Stimulated activated naive CD8-positive, alpha-beta T cell treated with anti-CD3 and anti-CD28 coated beads, Interleukin-15, Interleukin-2, amounts not matched to agents 100 ng/mL and 50 ng/mL, for 24 hours (primary cell): ENCODE measurements around the gene TASP1.

Source experiments
- H3K27ac Mint-ChIP-seq: one replicate; pipeline ENCODE4 v1.8.0; 2021; ENCODE audit warnings: mild to moderate bottlenecking, mixed read lengths
- H3K27me3 Mint-ChIP-seq: one replicate; pipeline ENCODE4 v1.8.0; 2021; ENCODE audit warnings: mixed read lengths
- H3K36me3 Mint-ChIP-seq: one replicate; pipeline ENCODE4 v1.8.0; 2021; ENCODE audit warnings: low read depth, mixed read lengths
- H3K4me1 Mint-ChIP-seq: one replicate; pipeline ENCODE4 v1.8.0; 2021; ENCODE audit warnings: low read depth, mixed read lengths
- H3K4me3 Mint-ChIP-seq: one replicate; pipeline ENCODE4 v1.8.0; 2021; ENCODE audit warnings: mild to moderate bottlenecking, mixed read lengths
- H3K9me3 Mint-ChIP-seq: one replicate; pipeline ENCODE4 v1.8.0; 2021; ENCODE audit warnings: mixed read lengths

The TASP1 gene

GRCh38 chr20:13469262-13469661 is 169.5 kb downstream of the TASP1 start:
- Mint-ChIP-seq H3K4me3 (no peak overlapping the region), H3K27ac (no peak overlapping the region), H3K9me3 (no peaks in the 10 kb centered on the region), H3K36me3 (peaks cover 55% of the 10 kb centered on the region), H3K4me1 (no peaks in the 10 kb centered on the region), H3K27me3 (no peaks in the 10 kb centered on the region)

DNA sequence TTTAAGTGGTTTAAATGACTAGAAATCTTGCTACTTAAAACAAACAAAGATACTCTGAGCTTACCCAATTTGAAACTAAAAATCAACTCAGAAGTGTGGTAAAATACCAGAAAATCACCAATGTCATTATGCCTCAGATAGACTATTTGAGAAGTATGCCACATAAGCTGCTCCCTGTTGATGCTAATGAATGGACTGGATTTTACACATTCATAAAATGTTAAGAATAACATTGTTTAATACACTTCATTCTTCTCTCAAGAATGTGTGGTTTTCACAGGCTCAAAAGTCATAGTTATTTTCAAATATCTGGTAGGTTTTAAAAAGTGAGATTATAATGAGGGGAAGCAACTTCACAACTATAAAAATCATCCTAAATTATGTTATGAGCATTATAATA is 170.6 kb downstream of the TASP1 start:
- no peak overlapping the region for H3K4me3 Mint-ChIP-seq
- no peaks in the 10 kb centered on the region for H3K4me1 Mint-ChIP-seq

DNA sequence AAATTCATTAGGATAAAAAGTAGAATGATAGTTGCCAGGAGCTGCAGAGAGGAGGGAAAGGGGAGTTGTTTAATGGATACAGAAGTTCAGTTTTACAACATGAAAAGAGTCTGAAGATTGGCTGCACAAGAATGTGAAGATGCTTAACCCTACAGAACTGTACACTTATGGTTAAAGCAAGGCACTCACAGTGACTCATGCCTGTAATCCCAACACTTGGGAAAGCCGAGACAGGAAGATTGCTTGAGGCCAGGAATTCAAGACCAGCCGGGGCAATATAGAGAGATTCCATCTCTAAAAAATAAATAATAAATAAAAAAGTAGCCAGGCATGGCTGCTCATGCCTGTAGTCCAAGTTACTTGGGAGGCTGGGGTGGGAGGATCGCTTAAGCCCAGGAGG is 174.0 kb downstream of the TASP1 start:
- no peak overlapping the region for H3K4me3 Mint-ChIP-seq
- no peaks in the 10 kb centered on the region for H3K27me3 Mint-ChIP-seq
- H3K4me1 Mint-ChIP-seq, result no peaks in the 10 kb centered on the region
- H3K36me3 Mint-ChIP-seq, result peaks cover 34% of the 10 kb centered on the region
- H3K27ac Mint-ChIP-seq, result no peak overlapping the region
- H3K9me3 Mint-ChIP-seq, result no peaks in the 10 kb centered on the region

More for the DNA sequence above, 170.6 kb downstream of the TASP1 start:
- no peaks in the 10 kb centered on the region for H3K27me3 Mint-ChIP-seq
- no peak overlapping the region for H3K27ac Mint-ChIP-seq
- peaks cover 55% of the 10 kb centered on the region for H3K36me3 Mint-ChIP-seq
- no peaks in the 10 kb centered on the region for H3K9me3 Mint-ChIP-seq

- Mint-ChIP-seq H3K36me3 (peaks cover 12% of the 10 kb centered on the region), H3K27me3 (no peaks in the 10 kb centered on the region), H3K4me1 (no peaks in the 10 kb centered on the region), H3K27ac (no peak overlapping the region), H3K4me3 (no peak overlapping the region), H3K9me3 (no peaks in the 10 kb centered on the region)
Observed at GRCh38 chr20:13461849-13462458, 176.8 kb downstream of the TASP1 start.

GRCh38 chr20:13458860-13459451 is 179.8 kb downstream of the TASP1 start:
- H3K36me3 Mint-ChIP-seq, result peaks cover 12% of the 10 kb centered on the region
- no peaks in the 10 kb centered on the region for H3K4me1 Mint-ChIP-seq
- H3K27me3 Mint-ChIP-seq, result no peaks in the 10 kb centered on the region
- no peaks in the 10 kb centered on the region for H3K9me3 Mint-ChIP-seq
- H3K4me3 Mint-ChIP-seq, result no peak overlapping the region
- H3K27ac Mint-ChIP-seq, result no peak overlapping the region

DNA sequence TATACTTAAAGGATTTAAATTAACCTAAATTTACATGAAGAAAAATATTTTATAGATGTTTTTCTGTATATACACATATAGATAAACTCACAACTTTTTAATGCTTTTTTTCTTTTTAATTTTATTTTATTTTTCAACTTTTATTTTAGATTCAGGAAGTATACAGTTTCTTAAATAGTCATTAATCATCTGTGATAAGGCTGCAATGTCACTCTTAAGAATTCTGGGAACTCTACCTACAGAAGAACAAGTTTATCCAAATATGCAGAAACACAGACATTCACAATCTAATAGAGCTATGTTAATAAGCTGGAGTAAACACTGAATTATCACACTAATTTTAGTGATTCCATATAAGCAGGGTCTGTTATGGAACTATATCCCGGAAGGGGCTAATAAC is 181.2 kb downstream of the TASP1 start:
- no peaks in the 10 kb centered on the region for H3K27me3 Mint-ChIP-seq
- no peaks in the 10 kb centered on the region for H3K4me1 Mint-ChIP-seq
- no peak overlapping the region for H3K27ac Mint-ChIP-seq
- peaks cover 20% of the 10 kb centered on the region for H3K36me3 Mint-ChIP-seq
- H3K9me3 Mint-ChIP-seq, result peaks cover 4% of the 10 kb centered on the region
- H3K4me3 Mint-ChIP-seq, result no peak overlapping the region

GRCh38 chr20:13455713-13456112 is 183.0 kb downstream of the TASP1 start:
- no peak overlapping the region for H3K27ac Mint-ChIP-seq
- peaks cover 4% of the 10 kb centered on the region for H3K9me3 Mint-ChIP-seq
- peaks cover 31% of the 10 kb centered on the region for H3K36me3 Mint-ChIP-seq
- H3K27me3 Mint-ChIP-seq, result no peaks in the 10 kb centered on the region
- H3K4me1 Mint-ChIP-seq, result no peaks in the 10 kb centered on the region
- H3K4me3 Mint-ChIP-seq, result no peak overlapping the region

GRCh38 chr20:13453367-13453766 is 185.4 kb downstream of the TASP1 start:
- Mint-ChIP-seq H3K27me3 (no peaks in the 10 kb centered on the region), H3K4me3 (no peak overlapping the region), H3K27ac (no peak overlapping the region), H3K36me3 (peaks cover 37% of the 10 kb centered on the region), H3K4me1 (no peaks in the 10 kb centered on the region), H3K9me3 (peaks cover 4% of the 10 kb centered on the region)

DNA sequence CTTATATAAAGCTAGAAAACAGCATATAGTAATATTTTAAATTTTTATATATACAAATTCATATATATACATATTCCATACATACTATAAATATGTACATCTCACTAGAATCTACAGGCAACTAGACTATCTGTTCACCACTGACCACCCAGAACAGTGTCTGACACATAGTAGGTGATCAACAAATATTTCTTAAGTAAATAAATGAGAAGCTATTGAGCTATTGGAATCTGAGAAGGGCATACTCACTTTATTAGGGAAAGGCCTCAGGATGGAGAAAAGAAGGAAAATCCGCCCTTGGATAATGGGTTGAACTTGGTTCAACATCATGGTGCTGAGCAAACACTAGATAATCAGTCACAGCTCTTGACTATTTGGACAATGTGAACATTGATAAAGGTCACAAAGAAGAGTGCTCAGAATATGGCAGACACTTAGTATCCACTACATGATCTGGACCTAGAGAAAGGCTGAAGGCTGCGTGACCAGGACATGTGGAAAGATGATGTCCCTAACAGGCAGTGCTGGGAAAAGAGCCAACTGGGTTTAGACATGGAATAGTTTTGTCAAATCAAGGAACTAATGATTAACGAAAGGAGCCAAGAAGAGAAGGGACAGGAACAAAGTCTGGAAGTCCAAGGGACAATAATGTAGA is 186.1 kb downstream of the TASP1 start:
- H3K27ac Mint-ChIP-seq, result no peak overlapping the region
- H3K4me3 Mint-ChIP-seq, result no peak overlapping the region
- H3K9me3 Mint-ChIP-seq, result peaks cover 4% of the 10 kb centered on the region
- no peaks in the 10 kb centered on the region for H3K4me1 Mint-ChIP-seq
- H3K36me3 Mint-ChIP-seq, result peaks cover 37% of the 10 kb centered on the region
- no peaks in the 10 kb centered on the region for H3K27me3 Mint-ChIP-seq

- Mint-ChIP-seq H3K27me3 (no peaks in the 10 kb centered on the region), H3K4me3 (no peak overlapping the region), H3K36me3 (peaks cover 37% of the 10 kb centered on the region), H3K27ac (no peak overlapping the region), H3K4me1 (no peaks in the 10 kb centered on the region), H3K9me3 (peaks cover 4% of the 10 kb centered on the region)
Observed at GRCh38 chr20:13449868-13450434, 188.8 kb downstream of the TASP1 start.

GRCh38 chr20:13447385-13448180 is 191.1 kb downstream of the TASP1 start:
- H3K36me3 Mint-ChIP-seq, result peaks cover 25% of the 10 kb centered on the region
- no peak overlapping the region for H3K4me3 Mint-ChIP-seq
- H3K27ac Mint-ChIP-seq, result no peak overlapping the region
- H3K9me3 Mint-ChIP-seq, result peaks cover under 1% of the 10 kb centered on the region
- H3K27me3 Mint-ChIP-seq, result no peaks in the 10 kb centered on the region
- H3K4me1 Mint-ChIP-seq, result no peaks in the 10 kb centered on the region

DNA sequence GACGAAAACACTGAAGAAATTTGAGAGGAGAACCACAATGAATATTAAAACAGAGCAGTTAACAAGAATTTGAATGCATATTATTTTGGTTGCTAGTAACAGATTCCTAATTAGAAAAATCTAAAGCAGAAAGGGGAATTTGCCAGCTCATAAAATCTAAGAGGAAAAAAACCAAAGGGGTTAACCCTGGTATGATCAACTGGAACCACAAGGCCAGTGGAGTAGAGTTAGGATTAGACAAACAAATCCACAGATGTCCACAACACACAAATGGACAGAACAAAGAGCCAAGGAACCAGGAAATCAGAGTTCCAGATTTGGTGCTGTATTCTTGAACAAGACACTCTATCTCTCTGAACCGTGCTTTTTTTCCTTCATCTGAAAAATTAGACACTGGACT is 195.0 kb downstream of the TASP1 start:
- no peak overlapping the region for H3K27ac Mint-ChIP-seq
- H3K4me3 Mint-ChIP-seq, result no peak overlapping the region
- no peaks in the 10 kb centered on the region for H3K27me3 Mint-ChIP-seq
- H3K36me3 Mint-ChIP-seq, result peaks cover 37% of the 10 kb centered on the region
- no peaks in the 10 kb centered on the region for H3K4me1 Mint-ChIP-seq
- peaks cover 22% of the 10 kb centered on the region for H3K9me3 Mint-ChIP-seq

DNA sequence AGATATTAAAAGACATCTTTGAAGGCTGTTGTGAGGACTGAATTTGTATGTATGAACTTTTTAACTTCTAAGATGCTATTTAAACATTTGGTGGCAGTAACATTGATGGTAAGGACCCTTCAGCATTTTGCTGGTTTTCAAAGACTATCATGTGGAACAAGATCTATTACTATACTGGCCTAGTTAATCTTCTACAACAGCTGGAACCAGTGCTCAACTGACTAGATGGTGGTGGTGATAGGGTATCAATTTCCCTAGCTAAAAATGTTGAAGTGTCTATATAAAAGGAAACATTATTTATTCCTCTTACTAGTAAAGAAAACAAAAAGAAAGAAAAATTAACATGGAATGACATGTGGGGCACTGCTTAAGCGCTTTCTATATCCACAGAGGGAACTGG is 195.7 kb downstream of the TASP1 start:
- Mint-ChIP-seq H3K4me3 (no peak overlapping the region), H3K9me3 (peaks cover 22% of the 10 kb centered on the region), H3K36me3 (peaks cover 38% of the 10 kb centered on the region)

GRCh38 chr20:13441388-13441787 is 197.3 kb downstream of the TASP1 start:
- H3K4me1 Mint-ChIP-seq, result no peaks in the 10 kb centered on the region
- no peak overlapping the region for H3K27ac Mint-ChIP-seq
- H3K36me3 Mint-ChIP-seq, result peaks cover 38% of the 10 kb centered on the region
- H3K9me3 Mint-ChIP-seq, result peaks cover 22% of the 10 kb centered on the region
- H3K27me3 Mint-ChIP-seq, result no peaks in the 10 kb centered on the region
- H3K4me3 Mint-ChIP-seq, result no peak overlapping the region

More for the DNA sequence above, 195.7 kb downstream of the TASP1 start:
- no peaks in the 10 kb centered on the region for H3K27me3 Mint-ChIP-seq
- H3K4me1 Mint-ChIP-seq, result no peaks in the 10 kb centered on the region
- H3K27ac Mint-ChIP-seq, result no peak overlapping the region

- H3K36me3 Mint-ChIP-seq, result peaks cover 65% of the 10 kb centered on the region
- peaks cover under 1% of the 10 kb centered on the region for H3K4me1 Mint-ChIP-seq
- H3K4me3 Mint-ChIP-seq, result no peak overlapping the region
- peaks cover 15% of the 10 kb centered on the region for H3K9me3 Mint-ChIP-seq
- no peak overlapping the region for H3K27ac Mint-ChIP-seq
- H3K27me3 Mint-ChIP-seq, result no peaks in the 10 kb centered on the region
Observed at GRCh38 chr20:13436530-13436929, 202.2 kb downstream of the TASP1 start.
